C4-2B (cell line): Measurements from ENCODE around the gene FBXO31.

Source experiments
- CTCF ChIP-seq: fragments of 450-650 bp; conservative IDR thresholded peaks from 2 replicates; pipeline ENCODE4 v1.5.1; 2017; ENCODE audit warnings: mild to moderate bottlenecking
- ZFX ChIP-seq: fragments of 450-650 bp; IDR thresholded peaks from 2 replicates; pipeline ENCODE4 v1.6.1; 2017

GRCh38 chr16:87335625-87336433 is 47.7 kb downstream of the FBXO31 start:
- TF ChIP-seq CTCF (no peak), ZFX (no peak)
